Mesodermal cell (in vitro differentiated cells): ENCODE results near the gene DLD.
A peak's percentile ranks its signal among the peaks of the same experiment; 100 is the strongest.
"Not testable (repeated sequence)": the region's sequence is repeated elsewhere in the genome, so short reads cannot be mapped to it uniquely, and the experiment has no call there.

Experiments
- H3K27ac ChIP-seq: 2 replicates; pipeline ENCODE4 v1.7.0; 2013; ENCODE audit warnings: mild to moderate bottlenecking, low read depth, low read length, moderate library complexity; ENCODE audit not compliant: severe bottlenecking
- H3K36me3 ChIP-seq: 2 replicates; pipeline ENCODE4 v1.7.1; 2013; ENCODE audit warnings: mild to moderate bottlenecking, low read length, moderate library complexity; ENCODE audit not compliant: control insufficient read depth, insufficient read depth
- H3K4me1 ChIP-seq: one replicate; pipeline ENCODE4 v1.7.1; 2013; ENCODE audit warnings: mild to moderate bottlenecking, low read length; ENCODE audit not compliant: insufficient read depth, control insufficient read depth, poor library complexity, severe bottlenecking
- H3K4me3 ChIP-seq: 2 replicates; pipeline ENCODE4 v1.7.0; 2013; ENCODE audit warnings: low read length, control low read depth, mild to moderate bottlenecking; ENCODE audit not compliant: insufficient read depth, poor library complexity, severe bottlenecking; ENCODE audit errors: extremely low read depth
- H3K9me3 ChIP-seq: 2 replicates; pipeline ENCODE4 v1.7.1; 2013; ENCODE audit warnings: mild to moderate bottlenecking, low read length, moderate library complexity; ENCODE audit not compliant: control insufficient read depth
- WGBS, 2 experiments: methylation state at CpG; one replicate each; pipeline ENCODE4 v1.1.5; 2013; ENCODE audit warnings: missing lambda C conversion rate in 2 of 2; ENCODE audit not compliant: insufficient coverage in 2 of 2; 5-methylcytosine and 5-hydroxymethylcytosine counted together

The DLD gene

DNA sequence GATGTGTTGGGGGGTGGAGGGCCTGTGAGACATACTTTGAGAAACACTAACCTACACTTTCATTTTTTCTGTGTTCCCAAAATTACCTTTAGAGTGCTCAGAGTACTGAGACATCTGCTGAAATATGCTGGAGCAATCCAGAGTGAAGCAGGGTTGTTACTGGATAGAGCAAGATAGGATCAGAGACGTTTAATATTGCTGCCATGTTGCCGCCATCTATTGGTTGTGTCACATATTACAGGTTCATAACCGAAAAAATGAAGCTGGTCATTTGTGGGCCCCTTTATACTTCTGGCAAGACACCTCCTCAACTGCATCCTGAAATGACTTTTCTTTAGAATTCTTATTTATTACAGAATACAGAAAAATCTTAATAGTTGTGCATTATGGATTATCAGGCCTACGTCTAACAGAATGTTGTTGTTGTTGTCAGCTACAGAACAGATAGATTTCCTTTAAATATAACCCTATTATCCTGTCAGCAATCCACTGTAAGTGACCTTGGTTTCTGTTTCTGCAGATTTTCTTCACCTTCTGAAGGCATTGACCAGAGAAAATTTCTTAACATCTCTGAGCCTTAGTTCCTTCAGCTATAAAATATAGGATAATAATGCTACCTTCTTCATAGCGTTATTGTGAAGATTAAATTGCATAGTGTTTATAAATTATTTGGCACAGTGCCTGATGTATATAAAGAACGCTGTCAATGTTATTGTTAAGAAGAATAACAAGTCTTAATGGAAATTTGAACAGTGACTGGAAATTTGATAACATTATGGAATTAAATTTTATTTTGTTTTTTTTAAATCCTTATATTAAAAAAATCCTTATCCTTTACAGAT is 16.2 kb upstream of the DLD start:
- H3K9me3 ChIP-seq = no peaks in the 10 kb centered on the region
- no peak overlapping the region for H3K4me3 ChIP-seq
- no peaks in the 10 kb centered on the region for H3K36me3 ChIP-seq
- 0 to 6% methylated on average over 2 to 4 of the region's 6 CpGs for WGBS, 2 experiments
- H3K27ac ChIP-seq = no peak overlapping the region
- no peaks in the 10 kb centered on the region for H3K4me1 ChIP-seq

DNA sequence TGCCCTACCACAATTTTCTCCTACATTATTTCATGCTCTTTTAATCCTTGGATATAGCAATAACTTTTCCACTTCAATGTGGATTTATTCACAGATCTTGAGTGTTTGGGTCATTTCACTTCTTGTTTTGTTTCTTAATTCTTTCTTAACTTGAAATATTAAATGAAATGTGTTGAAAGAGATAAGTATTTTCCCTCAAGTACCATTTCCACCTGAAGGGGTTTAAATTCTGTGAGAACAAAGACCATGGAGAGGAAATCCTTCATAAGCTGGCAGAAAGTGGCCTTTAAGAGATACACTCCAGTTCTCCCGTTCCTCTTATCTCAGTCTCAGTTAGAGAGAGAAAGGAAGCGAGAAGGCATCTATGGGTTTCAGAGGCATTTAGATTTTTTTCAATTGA is 14.1 kb upstream of the DLD start:
- Histone ChIP-seq H3K36me3 (no peaks in the 10 kb centered on the region), H3K9me3 (no peaks in the 10 kb centered on the region), H3K4me1 (no peaks in the 10 kb centered on the region), H3K4me3 (no peak overlapping the region), H3K27ac (no peak overlapping the region)
- WGBS, 2 experiments = 80 to 86% methylated on average over 1 of the region's 2 CpGs

DNA sequence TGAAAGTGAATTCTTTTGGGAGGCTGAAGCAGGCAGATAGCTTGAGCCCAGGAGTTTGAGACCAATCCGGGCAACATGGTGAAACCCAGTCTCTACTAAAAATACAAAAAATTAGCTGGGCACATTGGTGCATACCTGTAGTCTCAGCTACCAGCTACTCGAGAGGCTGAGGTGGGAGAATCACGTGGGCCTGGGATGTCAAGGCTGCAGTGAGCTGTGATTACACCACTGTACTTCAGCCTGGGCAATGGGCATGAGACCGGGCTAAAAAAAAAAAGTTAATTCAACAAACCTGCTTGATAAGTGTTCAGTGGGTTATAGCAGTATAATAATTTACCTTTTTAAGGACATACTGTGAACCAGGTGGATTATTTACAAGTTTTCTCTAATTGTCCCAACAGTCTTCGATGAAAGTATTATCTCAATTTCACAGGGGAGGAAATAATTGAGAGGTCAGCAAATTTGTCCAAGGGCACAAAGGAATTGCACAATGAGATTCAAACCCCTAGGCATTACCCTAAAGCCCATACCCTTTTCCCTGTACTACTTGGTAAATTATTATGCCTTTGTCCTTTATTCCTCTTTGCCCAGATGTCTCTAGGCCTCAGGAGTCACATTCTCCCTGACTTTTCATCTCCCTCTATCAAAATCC is 13.1 kb upstream of the DLD start:
- Histone ChIP-seq H3K27ac (no peak overlapping the region), H3K4me3 (no peak overlapping the region), H3K36me3 (no peaks in the 10 kb centered on the region), H3K4me1 (no peaks in the 10 kb centered on the region), H3K9me3 (no peaks in the 10 kb centered on the region)
- 89 to 94% methylated on average over 3 of the region's 5 CpGs for WGBS, 2 experiments

DNA sequence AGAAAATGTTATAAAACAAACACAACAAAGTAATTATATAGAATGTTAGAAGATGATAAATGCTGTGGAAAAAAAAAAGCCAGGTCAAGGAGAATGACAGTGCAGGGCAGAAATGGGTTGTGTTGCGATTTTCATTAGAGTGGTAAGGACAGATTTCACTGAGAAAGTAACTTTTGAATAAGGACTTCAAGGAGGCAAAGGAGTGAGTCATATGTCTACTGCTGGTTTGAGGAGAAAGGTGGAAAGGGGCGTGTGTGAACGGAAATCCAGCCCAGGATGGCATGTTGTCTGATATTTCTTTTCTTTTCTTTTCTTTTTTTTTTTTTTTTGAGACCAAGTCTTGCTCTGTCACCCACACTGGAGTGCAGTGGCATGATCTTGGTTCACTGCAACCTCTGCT is 12.3 kb upstream of the DLD start:
- H3K4me1 ChIP-seq = no peaks in the 10 kb centered on the region
- no peak overlapping the region for H3K4me3 ChIP-seq
- H3K36me3 ChIP-seq = no peaks in the 10 kb centered on the region
- no peaks in the 10 kb centered on the region for H3K9me3 ChIP-seq
- WGBS, 2 experiments = 82 to 100% methylated on average over 1 to 2 of the region's 3 CpGs
- H3K27ac ChIP-seq = no peak overlapping the region

DNA sequence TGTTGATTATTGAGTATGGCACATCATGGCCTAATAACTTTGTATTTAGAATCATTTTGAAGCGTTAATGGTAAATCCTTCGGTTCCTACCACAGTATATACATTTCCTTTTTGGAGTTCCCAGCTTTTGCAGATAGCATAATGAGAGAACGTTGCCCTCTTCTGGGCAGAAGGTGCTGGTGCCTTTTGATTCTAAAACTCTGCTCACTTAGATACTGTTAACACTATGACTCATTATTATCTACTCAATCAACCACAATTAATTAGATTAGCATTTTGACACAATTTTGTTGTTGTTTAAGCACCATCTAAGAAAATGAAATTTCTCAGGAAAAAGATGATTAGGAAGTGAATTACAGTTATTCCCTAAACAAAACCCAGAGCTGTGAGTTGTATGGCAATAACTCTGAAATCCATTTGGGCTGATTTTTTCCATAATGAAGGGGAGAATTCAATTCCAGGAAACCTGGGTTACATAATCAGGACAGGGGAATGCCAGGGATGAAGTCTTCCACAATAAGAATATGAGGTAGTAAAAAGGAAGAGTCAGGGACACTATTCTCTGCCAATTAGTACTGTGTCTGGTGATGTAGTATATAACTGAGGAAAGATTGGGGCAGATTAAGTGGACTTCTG is 11.5 kb upstream of the DLD start:
- Histone ChIP-seq H3K36me3 (no peaks in the 10 kb centered on the region), H3K4me1 (no peaks in the 10 kb centered on the region), H3K9me3 (no peaks in the 10 kb centered on the region), H3K27ac (no peak overlapping the region), H3K4me3 (no peak overlapping the region)
- 0 to 8% methylated on average over 1 to 2 of the region's 3 CpGs for WGBS, 2 experiments

DNA sequence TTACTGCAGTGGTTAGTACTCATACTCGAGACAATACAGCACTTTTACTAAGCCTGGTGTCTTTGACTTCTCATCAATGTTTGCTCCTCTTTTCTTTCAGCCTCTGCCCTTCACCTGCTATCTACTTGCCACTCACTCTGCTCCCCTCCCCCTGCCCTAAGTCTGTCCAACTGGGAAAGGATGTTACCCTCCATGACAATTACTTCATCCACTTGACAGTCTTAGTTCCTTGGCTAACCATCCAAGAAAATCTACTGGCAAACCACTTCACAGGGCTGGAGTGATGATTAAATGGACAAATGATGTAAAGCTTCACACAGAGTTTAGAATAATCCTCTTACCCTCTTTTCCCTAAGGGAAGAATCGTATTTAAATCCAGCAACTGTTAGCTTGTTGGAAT is 8.2 kb upstream of the DLD start:
- H3K4me3 ChIP-seq = no peak overlapping the region
- no peaks in the 10 kb centered on the region for H3K9me3 ChIP-seq
- WGBS, 2 experiments = 78 to 83% methylated on average over 1 of the region's 2 CpGs
- H3K4me1 ChIP-seq = no peaks in the 10 kb centered on the region
- no peak overlapping the region for H3K27ac ChIP-seq
- H3K36me3 ChIP-seq = no peaks in the 10 kb centered on the region

DNA sequence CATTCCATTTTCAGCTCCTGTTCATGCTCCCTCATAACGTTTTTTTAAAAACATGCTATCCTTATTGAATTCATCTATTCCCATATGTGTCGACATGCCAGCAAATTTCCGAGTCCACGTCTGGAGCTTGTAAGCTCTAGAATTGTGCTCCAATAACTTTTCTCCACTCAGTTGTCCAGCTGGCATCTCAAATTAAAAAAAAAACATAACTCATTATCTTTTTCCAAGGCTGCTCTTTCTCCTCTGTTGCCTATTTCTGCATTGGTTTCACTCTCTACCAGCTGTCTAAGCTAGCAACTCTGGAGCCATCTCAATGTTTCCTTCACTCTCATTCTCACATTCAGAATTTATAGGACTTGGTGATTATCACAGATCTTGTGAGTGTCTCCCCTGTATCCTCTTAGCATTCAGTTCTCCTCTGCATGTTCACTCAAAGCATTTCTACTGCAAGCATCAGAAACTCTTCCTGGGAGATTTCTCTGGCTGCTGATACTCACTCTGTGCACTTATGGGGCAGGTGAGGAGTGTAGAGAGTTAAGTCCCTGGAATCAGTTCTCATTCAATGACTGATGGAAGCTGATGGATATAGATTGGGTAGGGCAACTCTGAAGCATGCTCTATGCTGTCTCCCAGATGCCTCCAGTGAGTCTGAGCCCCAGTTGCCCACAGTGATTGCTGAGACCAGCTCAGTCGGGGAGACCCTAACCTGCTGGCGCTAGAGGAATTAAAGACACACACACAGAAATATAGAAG is 6.7 kb upstream of the DLD start:
- Histone ChIP-seq H3K4me1 (no peaks in the 10 kb centered on the region), H3K4me3 (no peak overlapping the region), H3K36me3 (no peaks in the 10 kb centered on the region), H3K9me3 (no peaks in the 10 kb centered on the region), H3K27ac (no peak overlapping the region)
- WGBS, 2 experiments = 90 to 96% methylated on average over 4 of the region's 6 CpGs

DNA sequence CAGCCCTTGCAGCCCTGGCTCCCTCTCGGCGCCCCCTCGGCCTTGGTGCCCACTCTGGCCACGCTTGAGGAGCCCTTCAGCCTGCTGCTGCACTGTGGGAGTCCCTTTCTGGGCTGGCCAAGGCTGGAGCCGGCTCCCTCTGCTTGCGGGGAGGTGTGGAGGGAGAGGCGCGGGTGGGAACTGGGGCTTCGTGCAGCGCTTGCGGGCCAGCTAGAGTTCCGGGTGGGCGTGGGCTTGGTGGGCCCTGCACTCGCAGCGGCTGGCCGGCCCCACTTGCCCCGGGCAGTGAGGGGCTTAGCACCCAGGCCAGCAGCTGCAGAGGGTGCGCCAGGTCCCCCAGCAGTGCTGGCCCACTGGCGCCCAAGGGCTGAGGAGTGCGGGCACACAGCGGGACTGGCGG is 3.2 kb upstream of the DLD start:
- not testable (repeated sequence) for H3K36me3 ChIP-seq, H3K27ac ChIP-seq, H3K4me3 ChIP-seq, H3K4me1 ChIP-seq, H3K9me3 ChIP-seq
- 93 to 94% methylated on average over 16 to 22 of the region's 22 CpGs for WGBS, 2 experiments

DNA sequence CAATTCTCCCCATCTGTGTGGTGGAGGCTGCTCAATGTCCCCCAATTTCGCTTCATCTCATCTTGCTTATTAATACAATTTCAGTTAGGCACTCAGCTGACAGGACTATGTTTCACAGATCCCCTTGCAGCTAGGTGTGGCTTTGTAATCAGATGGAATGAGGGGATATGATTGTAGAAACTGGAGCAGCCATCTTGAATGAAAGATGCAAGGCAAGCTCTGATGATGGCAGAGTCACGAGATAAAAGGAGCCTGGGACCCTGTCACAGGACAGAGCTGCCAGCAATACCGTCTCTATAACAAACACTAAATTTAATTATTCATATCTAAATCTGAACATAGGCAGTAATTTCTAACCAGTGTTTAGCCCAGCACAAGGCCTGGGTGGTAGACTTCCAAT is 991 bp upstream of the DLD start:
- peaks cover 19% of the 10 kb centered on the region for H3K36me3 ChIP-seq
- WGBS, 2 experiments = 80% methylated on average over 1 of the region's 3 CpGs; no CpG with 5 or more reads in 1 of the 2 experiments
- H3K27ac ChIP-seq = no peak overlapping the region
- H3K4me1 ChIP-seq = peaks cover 8% of the 10 kb centered on the region
- no peaks in the 10 kb centered on the region for H3K9me3 ChIP-seq
- H3K4me3 ChIP-seq = no peak overlapping the region

DNA sequence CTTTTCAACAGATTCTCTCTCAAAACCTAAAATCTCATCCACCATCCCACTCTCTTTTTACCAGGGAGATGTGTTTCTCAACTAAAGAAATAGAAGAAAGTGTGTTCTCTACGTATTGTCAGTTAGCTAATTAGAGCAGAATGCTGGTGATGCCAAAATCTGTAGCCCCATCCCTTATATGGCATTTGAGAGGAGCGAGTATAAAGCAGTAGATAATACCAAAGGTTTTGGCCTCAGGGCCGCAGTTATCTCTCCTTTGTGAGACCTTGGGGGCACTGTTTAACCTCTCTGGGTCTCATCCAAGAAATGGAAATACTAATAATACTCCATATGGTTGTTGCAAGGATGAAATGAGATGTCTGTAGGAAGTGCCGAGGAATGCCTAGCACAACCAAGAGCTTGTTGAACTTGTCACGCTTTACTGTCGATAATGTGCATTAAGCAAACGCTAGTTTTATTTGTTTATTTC is 456 bp upstream of the DLD start:
- Histone ChIP-seq H3K36me3 (peaks cover 24% of the 10 kb centered on the region), H3K27ac (peak overlapping the region; percentile 94), H3K4me3 (peak overlapping the region; percentile 53), H3K4me1 (peaks cover 8% of the 10 kb centered on the region), H3K9me3 (no peaks in the 10 kb centered on the region)
- 50 to 62% methylated on average over 2 to 4 of the region's 7 CpGs for WGBS, 2 experiments
